Common myeloid progenitor, CD34-positive (primary cell): ENCODE data around the gene SFXN4.
"Not testable (repeated sequence)": the region's sequence is repeated elsewhere in the genome, so short reads cannot be mapped to it uniquely, and the experiment has no call there.

Experiments
- CTCF ChIA-PET: fragments of 350-600 bp; sonication (Branson Sonifier 250); formaldehyde crosslinking; loops from one replicate; lab custom pipeline; 2021; ENCODE audit warnings: antibody characterized with exemption; lab: Charles Lee
- POLR2A ChIA-PET: fragments of 350-600 bp; sonication (Branson Sonifier 250); formaldehyde crosslinking; loops from one replicate; lab custom pipeline; 2021; ENCODE audit warnings: antibody characterized with exemption; lab: Charles Lee
- DNase-seq, 3 donors: peaks; one replicate each; pipeline versions ENCODE4 v3.0.0 to v3.0.0-alpha.2; 2013
- H3K27ac ChIP-seq, 2 experiments: 1 replicate in 1 of 2; 2 replicates in 1 of 2; pipeline ENCODE4 v1.7.0; 2013; ENCODE audit warnings: inconsistent platforms in 2 of 2, low read length in 2 of 2, mild to moderate bottlenecking in 2 of 2, low read depth in 1 of 2, moderate library complexity in 1 of 2; ENCODE audit not compliant: severe bottlenecking in 2 of 2, insufficient read depth in 1 of 2, poor library complexity in 1 of 2
- H3K27me3 ChIP-seq, 5 experiments: replicated peaks in 2 of 5; 1 replicate in 3 of 5; 2 replicates in 2 of 5; pipeline versions ENCODE4 v1.6.1 to v1.7.0; 2013; ENCODE audit warnings: low read length in 4 of 5, mild to moderate bottlenecking in 2 of 5, moderate library complexity in 2 of 5, inconsistent platforms in 1 of 5; ENCODE audit not compliant: insufficient read depth in 5 of 5, control insufficient read depth in 4 of 5
- H3K36me3 ChIP-seq, 4 experiments: 1 replicate in 2 of 4; 2 replicates in 2 of 4; pipeline versions ENCODE4 v1.6.1 to v1.7.0; 2013; ENCODE audit warnings: low read length in 3 of 4, control low read depth in 1 of 4, mild to moderate bottlenecking in 1 of 4; ENCODE audit not compliant: control insufficient read depth in 4 of 4, insufficient read depth in 4 of 4
- H3K4me1 ChIP-seq, 4 experiments: 1 replicate in 3 of 4; 2 replicates in 1 of 4; pipeline versions ENCODE4 v1.6.1 to v1.7.1; 2013; ENCODE audit warnings: low read length in 3 of 4, mild to moderate bottlenecking in 3 of 4, control low read depth in 1 of 4, inconsistent platforms in 1 of 4, moderate library complexity in 1 of 4; ENCODE audit not compliant: control insufficient read depth in 4 of 4, insufficient read depth in 4 of 4; ENCODE audit errors: control extremely low read depth in 1 of 4
- H3K4me3 ChIP-seq, 7 experiments: 1 replicate in 4 of 7; 2 replicates in 3 of 7; pipeline versions ENCODE4 v1.5.1 to v1.7.0; 2013; ENCODE audit warnings: mild to moderate bottlenecking in 7 of 7, low read length in 6 of 7, moderate library complexity in 6 of 7, inconsistent platforms in 2 of 7, low read depth in 2 of 7, control low read depth in 1 of 7; ENCODE audit not compliant: insufficient read depth in 4 of 7, control insufficient read depth in 1 of 7; ENCODE audit errors: extremely low read depth in 1 of 7
- H3K9me3 ChIP-seq, 5 experiments: 1 replicate in 4 of 5; 2 replicates in 1 of 5; pipeline versions ENCODE4 v1.6.1 to v1.7.1; 2013; ENCODE audit warnings: low read length in 4 of 5, mild to moderate bottlenecking in 2 of 5, inconsistent platforms in 1 of 5, low read depth in 1 of 5, moderate library complexity in 1 of 5; ENCODE audit not compliant: control insufficient read depth in 4 of 5, insufficient read depth in 2 of 5; ENCODE audit errors: control extremely low read depth in 1 of 5
- whole genome bisulfite sequencing: methylation state at CpG from one replicate; pipeline ENCODE4 v1.1.5; 2013; ENCODE audit not compliant: insufficient coverage; 5-methylcytosine and 5-hydroxymethylcytosine counted together

Gene SFXN4

GRCh38 chr10:119151601-119152000, 13.9 kb downstream of the SFXN4 start:
- peaks cover 19 to 81% (median 68%) of the 10 kb centered on the region in 4 experiments for H3K36me3 ChIP-seq
- POLR2A ChIA-PET, DNase-seq, H3K9me3 ChIP-seq, H3K4me3 ChIP-seq, H3K27ac ChIP-seq, H3K27me3 ChIP-seq, H3K4me1 ChIP-seq: not testable (repeated sequence)
- CTCF ChIA-PET = interaction anchor here (1.0 to 1.1 kb wide), 2 partner anchors 13 to 48 kb away, joined by 5 read pairs; no protein-coding TSS in a partner anchor
- 98% methylated on average over 4 of the region's 6 CpGs for WGBS

DNA sequence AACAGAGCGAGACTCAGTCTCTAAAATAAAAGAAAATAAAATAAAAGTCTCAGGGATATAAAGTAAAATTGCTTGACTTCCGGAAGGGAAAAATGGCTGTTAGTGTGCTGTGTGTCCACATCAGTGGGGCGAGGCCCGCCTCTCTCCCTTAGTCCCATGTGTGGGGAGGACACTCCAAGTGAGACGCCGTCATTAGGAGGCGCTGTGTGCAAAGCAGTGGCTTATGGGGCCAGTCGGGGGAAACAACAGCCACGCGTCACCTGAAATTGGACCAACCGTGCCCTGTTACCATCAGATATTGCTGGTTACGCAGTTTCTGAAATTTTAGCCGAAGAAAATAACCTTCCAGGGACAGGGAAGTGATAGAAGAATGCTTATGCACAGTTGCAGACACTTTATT, 15.8 kb downstream of the SFXN4 start:
- H3K9me3 ChIP-seq = no peaks in the 10 kb centered on the region
- CTCF ChIA-PET = interaction anchor here (0.8 to 2.2 kb wide), 5 partner anchors 10 to 296 kb away, joined by 3 to 6 read pairs (median 3); partner anchors contain the start of gene GRK5
- H3K27me3 ChIP-seq = no peaks in the 10 kb centered on the region
- no peak overlapping the region for H3K4me3 ChIP-seq
- no peaks in the 10 kb centered on the region for H3K4me1 ChIP-seq
- peaks cover 9 to 79% (median 57%) of the 10 kb centered on the region in 4 experiments for H3K36me3 ChIP-seq
- POLR2A ChIA-PET = no interaction called here
- 92% methylated on average over 12 of the region's 13 CpGs for WGBS
- no peak overlapping the region for H3K27ac ChIP-seq
- DNase-seq = no peak

GRCh38 chr10:119149157-119149556, 16.4 kb downstream of the SFXN4 start:
- Histone ChIP-seq H3K27ac (no peak overlapping the region), H3K36me3 (peaks cover 9 to 73% (median 53%) of the 10 kb centered on the region in 4 experiments), H3K27me3 (no peaks in the 10 kb centered on the region), H3K9me3 (no peaks in the 10 kb centered on the region), H3K4me3 (no peak overlapping the region), H3K4me1 (no peaks in the 10 kb centered on the region)
- CTCF ChIA-PET = interaction anchor here (1.9 to 2.2 kb wide), 2 partner anchors 10 to 12 kb away, joined by 5 to 6 read pairs; no protein-coding TSS in a partner anchor
- POLR2A ChIA-PET = no interaction called here
- 100% methylated on average over 5 of the region's 8 CpGs for WGBS
- no peak for DNase-seq

DNA sequence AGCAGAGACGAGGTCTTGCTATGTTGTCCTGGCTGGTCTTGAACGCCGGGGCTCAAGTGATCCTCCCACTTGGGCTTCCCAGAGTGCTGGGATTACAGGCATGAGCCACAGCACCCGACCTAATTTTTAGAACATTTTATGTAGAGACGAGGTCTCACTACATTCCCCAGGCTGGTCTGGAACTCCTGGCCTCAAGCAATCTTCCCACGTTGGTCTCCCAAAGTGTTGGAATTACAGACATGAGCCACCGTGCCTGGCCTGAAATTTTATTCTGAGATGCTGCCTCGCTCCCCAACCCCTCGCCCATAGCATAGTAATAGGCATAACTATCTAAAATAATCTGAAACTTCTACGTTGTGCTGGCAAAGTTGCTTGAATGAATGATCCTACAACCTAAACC, 21.9 kb downstream of the SFXN4 start:
- WGBS = 93% methylated on average over 8 of the region's 10 CpGs
- no peak for DNase-seq
- Histone ChIP-seq H3K4me3 (no peak overlapping the region), H3K4me1 (peaks cover 0 to 9% (median 5%) of the 10 kb centered on the region in 4 experiments), H3K27me3 (no peaks in the 10 kb centered on the region), H3K36me3 (peaks cover 7 to 57% (median 40%) of the 10 kb centered on the region in 4 experiments), H3K9me3 (no peaks in the 10 kb centered on the region), H3K27ac (no peak overlapping the region)
- ChIA-PET CTCF (interaction anchor here (1.0 to 1.3 kb wide), 2 partner anchors 8 to 302 kb away, joined by 3 to 6 read pairs; no protein-coding TSS in a partner anchor), POLR2A (no interaction called here)

DNA sequence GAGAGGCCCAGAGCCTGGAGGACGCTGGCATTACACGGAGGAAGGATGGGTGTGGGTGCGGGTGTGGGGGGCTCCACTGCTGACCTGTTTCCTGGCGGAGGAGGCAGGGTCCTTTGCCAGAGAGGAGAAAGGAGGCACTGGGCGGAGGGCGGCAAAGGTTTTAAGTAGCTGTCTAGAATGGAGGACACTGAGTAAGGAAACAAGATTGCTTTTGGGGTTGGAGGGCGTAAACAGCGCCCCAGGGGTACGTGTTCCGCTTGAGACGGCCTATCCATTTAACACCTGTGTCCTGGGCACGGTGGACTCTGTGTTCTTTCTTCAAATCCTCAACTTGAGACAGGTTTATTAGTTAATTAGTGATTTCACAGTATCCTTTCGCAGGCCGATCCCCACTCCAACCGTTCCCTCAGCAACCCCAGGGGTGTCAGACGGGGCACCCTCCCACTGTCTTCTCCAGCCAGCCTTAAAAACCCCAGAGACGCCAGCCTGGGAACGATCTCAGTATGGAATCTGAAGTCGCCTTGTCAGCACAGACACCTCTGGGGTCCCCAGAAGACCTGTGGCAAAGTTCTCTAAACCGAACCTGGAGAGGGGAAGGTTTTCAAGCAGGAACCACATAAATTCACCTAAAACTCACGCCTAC, 24.8 kb downstream of the SFXN4 start:
- H3K27ac ChIP-seq = no peak overlapping the region
- whole genome bisulfite sequencing = 97% methylated on average over 18 of the region's 21 CpGs
- peaks cover 3 to 22% (median 18%) of the 10 kb centered on the region in 4 experiments for H3K4me1 ChIP-seq
- no peaks in the 10 kb centered on the region for H3K27me3 ChIP-seq
- CTCF ChIA-PET = interaction anchor here (1.3 to 2.7 kb wide), 3 partner anchors 49 to 278 kb away, joined by 4 to 27 read pairs (median 16); no protein-coding TSS in a partner anchor
- peaks cover 2 to 30% (median 23%) of the 10 kb centered on the region in 4 experiments for H3K36me3 ChIP-seq
- H3K4me3 ChIP-seq = no peak overlapping the region
- no peaks in the 10 kb centered on the region for H3K9me3 ChIP-seq
- POLR2A ChIA-PET = no interaction called here
- no peak for DNase-seq

- Histone ChIP-seq H3K4me1 (peaks cover 9 to 31% (median 28%) of the 10 kb centered on the region in 4 experiments), H3K27me3 (no peaks in the 10 kb centered on the region), H3K36me3 (peaks cover 2 to 30% (median 19%) of the 10 kb centered on the region in 4 experiments), H3K27ac (no peak overlapping the region), H3K4me3 (no peak overlapping the region), H3K9me3 (no peaks in the 10 kb centered on the region)
- ChIA-PET CTCF (interaction anchor here (0.6 to 2.7 kb wide), 17 partner anchors 11 to 304 kb away, joined by 3 to 27 read pairs (median 4); no protein-coding TSS in a partner anchor), POLR2A (no interaction called here)
- WGBS = 90% methylated on average over 13 of the region's 13 CpGs
- DNase-seq = peak; percentile 55 to 78 (median 70)
Observed at GRCh38 chr10:119139464-119140067, 25.9 kb downstream of the SFXN4 start.
